KMS-11 (cell line): ENCODE data around the gene NOBOX.
"Not testable (repeated sequence)": the region's sequence is repeated elsewhere in the genome, so short reads cannot be mapped to it uniquely, and the experiment has no call there.

Source experiments
- H2AFZ ChIP-seq: fragments of 200-600 bp; sonication (generic); 2 replicates; pipeline ENCODE4 v1.6.1; 2016; ENCODE audit warnings: antibody characterized with exemption, mixed run types, low read depth
- H3K27ac ChIP-seq: fragments of 200-600 bp; sonication (generic); 2 replicates; pipeline ENCODE4 v1.6.1; 2016; ENCODE audit warnings: mild to moderate bottlenecking, mixed run types
- H3K27me3 ChIP-seq: fragments of 200-600 bp; sonication (generic); 2 replicates; pipeline ENCODE4 v1.6.1; 2017; ENCODE audit warnings: mild to moderate bottlenecking, low read depth, mixed run types, moderate library complexity; ENCODE audit not compliant: insufficient read depth
- H3K36me3 ChIP-seq: fragments of 200-600 bp; sonication (generic); 2 replicates; pipeline ENCODE4 v1.6.1; 2017; ENCODE audit warnings: mild to moderate bottlenecking, mixed run types; ENCODE audit not compliant: insufficient read depth
- H3K4me1 ChIP-seq: fragments of 200-600 bp; sonication (generic); 2 replicates; pipeline ENCODE4 v1.6.1; 2016; ENCODE audit warnings: mild to moderate bottlenecking, low read depth, mixed run types; ENCODE audit not compliant: poor library complexity, severe bottlenecking
- H3K4me2 ChIP-seq: fragments of 200-600 bp; sonication (generic); 2 replicates; pipeline ENCODE4 v1.7.0; 2016; ENCODE audit warnings: mild to moderate bottlenecking, mixed run types
- H3K4me3 ChIP-seq: fragments of 200-600 bp; sonication (generic); IDR thresholded peaks from 2 replicates; pipeline ENCODE4 v1.6.1; 2017; ENCODE audit warnings: low read depth, low read length, mixed read lengths; ENCODE audit not compliant: insufficient read depth
- H3K79me2 ChIP-seq: fragments of 200-600 bp; sonication (generic); 2 replicates; pipeline ENCODE4 v1.6.1; 2016; ENCODE audit warnings: low read depth, mixed run types; ENCODE audit not compliant: insufficient read depth
- H3K9ac ChIP-seq: fragments of 200-600 bp; sonication (generic); 2 replicates; pipeline ENCODE4 v1.6.1; 2016; ENCODE audit warnings: mild to moderate bottlenecking, mixed run types
- H4K20me1 ChIP-seq: fragments of 200-600 bp; sonication (generic); 2 replicates; pipeline ENCODE4 v1.6.1; 2016; ENCODE audit warnings: mild to moderate bottlenecking, mixed run types; ENCODE audit not compliant: insufficient read depth
- TF ChIP-seq, protein P1 (sequence below): fragments of 200-600 bp; sonication (generic); conservative IDR thresholded peaks from 2 replicates; pipeline ENCODE4 v1.6.1; 2017; ENCODE audit warnings: low read depth, mild to moderate bottlenecking, antibody characterized with exemption, low read length, moderate library complexity, mixed read lengths

NOBOX gene

GRCh38 chr7:144438759-144439158 lies 35.3 kb upstream of the NOBOX start:
- no peak overlapping the region for H2AFZ ChIP-seq
- H3K4me1 ChIP-seq = no peaks in the 10 kb centered on the region
- no peaks in the 10 kb centered on the region for H4K20me1 ChIP-seq
- no peaks in the 10 kb centered on the region for H3K36me3 ChIP-seq
- no peaks in the 10 kb centered on the region for H3K79me2 ChIP-seq
- TF ChIP-seq, protein P1, sequence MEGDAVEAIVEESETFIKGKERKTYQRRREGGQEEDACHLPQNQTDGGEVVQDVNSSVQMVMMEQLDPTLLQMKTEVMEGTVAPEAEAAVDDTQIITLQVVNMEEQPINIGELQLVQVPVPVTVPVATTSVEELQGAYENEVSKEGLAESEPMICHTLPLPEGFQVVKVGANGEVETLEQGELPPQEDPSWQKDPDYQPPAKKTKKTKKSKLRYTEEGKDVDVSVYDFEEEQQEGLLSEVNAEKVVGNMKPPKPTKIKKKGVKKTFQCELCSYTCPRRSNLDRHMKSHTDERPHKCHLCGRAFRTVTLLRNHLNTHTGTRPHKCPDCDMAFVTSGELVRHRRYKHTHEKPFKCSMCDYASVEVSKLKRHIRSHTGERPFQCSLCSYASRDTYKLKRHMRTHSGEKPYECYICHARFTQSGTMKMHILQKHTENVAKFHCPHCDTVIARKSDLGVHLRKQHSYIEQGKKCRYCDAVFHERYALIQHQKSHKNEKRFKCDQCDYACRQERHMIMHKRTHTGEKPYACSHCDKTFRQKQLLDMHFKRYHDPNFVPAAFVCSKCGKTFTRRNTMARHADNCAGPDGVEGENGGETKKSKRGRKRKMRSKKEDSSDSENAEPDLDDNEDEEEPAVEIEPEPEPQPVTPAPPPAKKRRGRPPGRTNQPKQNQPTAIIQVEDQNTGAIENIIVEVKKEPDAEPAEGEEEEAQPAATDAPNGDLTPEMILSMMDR = no peak
- H3K27ac ChIP-seq = no peak overlapping the region
- no peaks in the 10 kb centered on the region for H3K27me3 ChIP-seq
- no peak overlapping the region for H3K9ac ChIP-seq
- H3K4me2 ChIP-seq = no peak overlapping the region
- no peak overlapping the region for H3K4me3 ChIP-seq

GRCh38 chr7:144437370-144438191 lies 34.1 kb upstream of the NOBOX start:
- Histone ChIP-seq H4K20me1 (no peaks in the 10 kb centered on the region), H3K79me2 (no peaks in the 10 kb centered on the region), H3K27me3 (no peaks in the 10 kb centered on the region), H3K4me2 (no peak overlapping the region), H2AFZ (no peak overlapping the region), H3K9ac (no peak overlapping the region), H3K36me3 (no peaks in the 10 kb centered on the region), H3K4me3 (no peak overlapping the region), H3K4me1 (no peaks in the 10 kb centered on the region), H3K27ac (no peak overlapping the region)
- TF ChIP-seq, protein P1 = peak; percentile 85

DNA sequence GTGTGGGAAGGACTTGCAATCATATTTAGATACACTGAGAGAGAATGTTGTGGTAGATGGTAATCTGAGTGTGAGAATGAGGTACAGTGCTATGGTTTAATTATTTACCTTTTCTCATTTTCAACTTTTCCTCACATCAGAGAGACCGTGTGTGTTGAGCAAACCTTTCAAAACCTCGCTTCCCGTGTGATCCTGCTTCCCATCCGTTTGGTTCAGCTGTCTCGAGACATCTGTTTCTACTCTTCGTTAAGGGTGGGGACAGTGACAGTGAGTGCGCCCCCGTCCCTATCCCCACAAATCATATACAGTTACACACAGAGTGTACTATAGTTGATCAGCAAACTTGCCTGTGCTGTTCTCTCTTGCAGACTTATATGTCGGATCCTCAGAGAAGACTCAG lies 33.0 kb upstream of the NOBOX start:
- H3K4me1 ChIP-seq = no peaks in the 10 kb centered on the region
- no peaks in the 10 kb centered on the region for H3K79me2 ChIP-seq
- H3K4me2 ChIP-seq = no peak overlapping the region
- no peaks in the 10 kb centered on the region for H3K36me3 ChIP-seq
- TF ChIP-seq, protein P1 = no peak
- no peaks in the 10 kb centered on the region for H4K20me1 ChIP-seq
- no peak overlapping the region for H3K4me3 ChIP-seq
- H3K27ac ChIP-seq = no peak overlapping the region
- H2AFZ ChIP-seq = no peak overlapping the region
- no peak overlapping the region for H3K9ac ChIP-seq
- no peaks in the 10 kb centered on the region for H3K27me3 ChIP-seq

GRCh38 chr7:144428431-144428830 lies 24.9 kb upstream of the NOBOX start:
- Histone ChIP-seq H3K4me2 (no peak overlapping the region), H3K79me2 (no peaks in the 10 kb centered on the region), H4K20me1 (no peaks in the 10 kb centered on the region), H2AFZ (no peak overlapping the region), H3K4me3 (no peak overlapping the region), H3K27me3 (no peaks in the 10 kb centered on the region), H3K27ac (no peak overlapping the region), H3K4me1 (no peaks in the 10 kb centered on the region), H3K36me3 (no peaks in the 10 kb centered on the region), H3K9ac (no peak overlapping the region)
- TF ChIP-seq, protein P1 = no peak

- not testable (repeated sequence) for H3K4me2 ChIP-seq, H3K9ac ChIP-seq, H3K79me2 ChIP-seq, H3K27ac ChIP-seq, H3K36me3 ChIP-seq, H2AFZ ChIP-seq, H3K27me3 ChIP-seq, H4K20me1 ChIP-seq, H3K4me1 ChIP-seq, H3K4me3 ChIP-seq
Measured at GRCh38 chr7:144427539-144427938, 24.0 kb upstream of the NOBOX start.

DNA sequence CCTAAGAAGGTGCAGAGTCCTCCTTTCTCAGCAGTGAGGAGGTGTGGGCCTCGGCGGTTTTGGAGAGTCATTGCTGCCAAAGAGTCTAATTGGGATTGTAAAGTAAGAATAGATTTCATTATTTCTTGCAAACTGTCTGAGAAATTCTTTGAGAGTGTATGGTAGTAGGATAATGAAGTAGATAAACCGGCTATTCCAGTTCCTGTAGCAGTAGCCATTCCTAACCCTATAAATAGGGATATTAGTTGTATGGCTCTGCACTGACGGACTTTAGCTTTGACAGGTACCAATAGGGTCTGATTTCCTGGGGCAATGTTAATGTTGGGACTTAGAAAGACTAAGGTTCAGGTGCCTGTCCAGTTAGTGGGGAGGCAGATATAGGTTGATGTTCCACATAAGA lies 15.4 kb upstream of the NOBOX start:
- H3K79me2 ChIP-seq, H3K4me2 ChIP-seq, H3K27me3 ChIP-seq, H4K20me1 ChIP-seq, H3K4me3 ChIP-seq, H3K9ac ChIP-seq, H3K4me1 ChIP-seq, H3K27ac ChIP-seq, H2AFZ ChIP-seq, H3K36me3 ChIP-seq: not testable (repeated sequence)
